ENCODE results near the gene PRPF6.

The PRPF6 gene

GRCh38 chr20:63963784-63964301 is 17.1 kb upstream of the PRPF6 start:
- WGBS (ENCODE audit: insufficient coverage): 97% methylated on average over 15 of the region's 16 CpGs
- DNase-seq: no peak
- Histone ChIP-seq H3K4me3 (ENCODE audit: control insufficient read depth in 1 of 7, extremely low read depth in 1 of 7, insufficient read depth in 4 of 7, low read depth in 2 of 7, low read length in 6 of 7) (no peak overlapping the region), H3K36me3 (ENCODE audit: control insufficient read depth in 4 of 4, insufficient read depth in 4 of 4, low read length in 3 of 4) (peaks cover 13 to 79% (median 56%) of the 10 kb centered on the region in 4 experiments), H3K27ac (ENCODE audit: insufficient read depth in 1 of 2, low read depth in 1 of 2, low read length in 2 of 2, poor library complexity in 1 of 2, severe bottlenecking in 2 of 2) (no peak overlapping the region), H3K27me3 (replicated peaks in 2 of 5; ENCODE audit: control insufficient read depth in 4 of 5, insufficient read depth in 5 of 5, low read length in 4 of 5) (no peaks in the 10 kb centered on the region), H3K4me1 (ENCODE audit: control extremely low read depth in 1 of 4, control insufficient read depth in 4 of 4, insufficient read depth in 4 of 4, low read length in 3 of 4) (peaks cover 0 to 14% (median 10%) of the 10 kb centered on the region in 4 experiments), H3K9me3 (ENCODE audit: control extremely low read depth in 1 of 5, control insufficient read depth in 4 of 5, insufficient read depth in 2 of 5, low read depth in 1 of 5, low read length in 4 of 5) (peaks cover 0 to 16% (median 0%) of the 10 kb centered on the region in 5 experiments)
- ChIA-PET POLR2A (no interaction called here), CTCF (interaction anchor here (0.6 to 1.2 kb wide), 3 partner anchors 10 to 17 kb away, joined by 3 to 4 read pairs (median 3); partner anchors contain the start of gene PRPF6)

GRCh38 chr20:63964412-63964811 is 16.5 kb upstream of the PRPF6 start:
- Histone ChIP-seq H3K27me3 (replicated peaks in 2 of 5; ENCODE audit: control insufficient read depth in 4 of 5, insufficient read depth in 5 of 5, low read length in 4 of 5) (no peaks in the 10 kb centered on the region), H3K4me3 (ENCODE audit: control insufficient read depth in 1 of 7, extremely low read depth in 1 of 7, insufficient read depth in 4 of 7, low read depth in 2 of 7, low read length in 6 of 7) (no peak overlapping the region), H3K36me3 (ENCODE audit: control insufficient read depth in 4 of 4, insufficient read depth in 4 of 4, low read length in 3 of 4) (peaks cover 12 to 74% (median 52%) of the 10 kb centered on the region in 4 experiments), H3K27ac (ENCODE audit: insufficient read depth in 1 of 2, low read depth in 1 of 2, low read length in 2 of 2, poor library complexity in 1 of 2, severe bottlenecking in 2 of 2) (no peak overlapping the region), H3K9me3 (ENCODE audit: control extremely low read depth in 1 of 5, control insufficient read depth in 4 of 5, insufficient read depth in 2 of 5, low read depth in 1 of 5, low read length in 4 of 5) (peaks cover 0 to 16% (median 0%) of the 10 kb centered on the region in 5 experiments), H3K4me1 (ENCODE audit: control extremely low read depth in 1 of 4, control insufficient read depth in 4 of 4, insufficient read depth in 4 of 4, low read length in 3 of 4) (peaks cover 0 to 17% (median 14%) of the 10 kb centered on the region in 4 experiments)
- DNase-seq: no peak
- CTCF ChIA-PET: interaction anchor here (0.6 to 1.2 kb wide), 3 partner anchors 9 to 16 kb away, joined by 3 to 4 read pairs (median 3); partner anchors contain the start of gene PRPF6
- POLR2A ChIA-PET: no interaction called here
- 98% methylated on average over 12 of the region's 16 CpGs for WGBS (ENCODE audit: insufficient coverage)

GRCh38 chr20:63966172-63966943 is 14.6 kb upstream of the PRPF6 start:
- no peak for DNase-seq
- Histone ChIP-seq H3K4me3 (ENCODE audit: control insufficient read depth in 1 of 7, extremely low read depth in 1 of 7, insufficient read depth in 4 of 7, low read depth in 2 of 7, low read length in 6 of 7) (peak overlapping the region in 1 of 7 experiments; percentile 5), H3K4me1 (ENCODE audit: control extremely low read depth in 1 of 4, control insufficient read depth in 4 of 4, insufficient read depth in 4 of 4, low read length in 3 of 4) (peaks cover 0 to 24% (median 19%) of the 10 kb centered on the region in 4 experiments), H3K9me3 (ENCODE audit: control extremely low read depth in 1 of 5, control insufficient read depth in 4 of 5, insufficient read depth in 2 of 5, low read depth in 1 of 5, low read length in 4 of 5) (peaks cover 0 to 16% (median 0%) of the 10 kb centered on the region in 5 experiments), H3K27ac (ENCODE audit: insufficient read depth in 1 of 2, low read depth in 1 of 2, low read length in 2 of 2, poor library complexity in 1 of 2, severe bottlenecking in 2 of 2) (no peak overlapping the region), H3K36me3 (ENCODE audit: control insufficient read depth in 4 of 4, insufficient read depth in 4 of 4, low read length in 3 of 4) (peaks cover 10 to 61% (median 43%) of the 10 kb centered on the region in 4 experiments), H3K27me3 (replicated peaks in 2 of 5; ENCODE audit: control insufficient read depth in 4 of 5, insufficient read depth in 5 of 5, low read length in 4 of 5) (no peaks in the 10 kb centered on the region)
- POLR2A ChIA-PET: no interaction called here
- CTCF ChIA-PET: interaction anchor here (1.7 kb wide), 1 partner anchor 14 kb away, joined by 6 read pairs; the partner anchor contains the start of gene SAMD10
- 96% methylated on average over 25 of the region's 27 CpGs for WGBS (ENCODE audit: insufficient coverage)

GRCh38 chr20:63966944-63967322 is 14.0 kb upstream of the PRPF6 start:
- H3K9me3 ChIP-seq (ENCODE audit: control extremely low read depth in 1 of 5, control insufficient read depth in 4 of 5, insufficient read depth in 2 of 5, low read depth in 1 of 5, low read length in 4 of 5): peaks cover 0 to 16% (median 0%) of the 10 kb centered on the region in 5 experiments
- peaks cover 0 to 24% (median 20%) of the 10 kb centered on the region in 4 experiments for H3K4me1 ChIP-seq (ENCODE audit: control extremely low read depth in 1 of 4, control insufficient read depth in 4 of 4, insufficient read depth in 4 of 4, low read length in 3 of 4)
- H3K36me3 ChIP-seq (ENCODE audit: control insufficient read depth in 4 of 4, insufficient read depth in 4 of 4, low read length in 3 of 4): peaks cover 10 to 56% (median 39%) of the 10 kb centered on the region in 4 experiments
- H3K27ac ChIP-seq (ENCODE audit: insufficient read depth in 1 of 2, low read depth in 1 of 2, low read length in 2 of 2, poor library complexity in 1 of 2, severe bottlenecking in 2 of 2): no peak overlapping the region
- CTCF ChIA-PET: interaction anchor here (1.7 kb wide), 1 partner anchor 13 kb away, joined by 6 read pairs; the partner anchor contains the start of gene SAMD10
- DNase-seq: no peak
- H3K4me3 ChIP-seq (ENCODE audit: control insufficient read depth in 1 of 7, extremely low read depth in 1 of 7, insufficient read depth in 4 of 7, low read depth in 2 of 7, low read length in 6 of 7): no peak overlapping the region
- no peaks in the 10 kb centered on the region for H3K27me3 ChIP-seq (replicated peaks in 2 of 5; ENCODE audit: control insufficient read depth in 4 of 5, insufficient read depth in 5 of 5, low read length in 4 of 5)
- POLR2A ChIA-PET: no interaction called here
- WGBS (ENCODE audit: insufficient coverage): 97% methylated on average over 11 of the region's 13 CpGs

- Histone ChIP-seq H3K27ac (ENCODE audit: insufficient read depth in 1 of 2, low read depth in 1 of 2, low read length in 2 of 2, poor library complexity in 1 of 2, severe bottlenecking in 2 of 2) (no peak overlapping the region), H3K27me3 (replicated peaks in 2 of 5; ENCODE audit: control insufficient read depth in 4 of 5, insufficient read depth in 5 of 5, low read length in 4 of 5) (no peaks in the 10 kb centered on the region), H3K4me1 (ENCODE audit: control extremely low read depth in 1 of 4, control insufficient read depth in 4 of 4, insufficient read depth in 4 of 4, low read length in 3 of 4) (peaks cover 0 to 29% (median 23%) of the 10 kb centered on the region in 4 experiments), H3K4me3 (ENCODE audit: control insufficient read depth in 1 of 7, extremely low read depth in 1 of 7, insufficient read depth in 4 of 7, low read depth in 2 of 7, low read length in 6 of 7) (no peak overlapping the region), H3K9me3 (ENCODE audit: control extremely low read depth in 1 of 5, control insufficient read depth in 4 of 5, insufficient read depth in 2 of 5, low read depth in 1 of 5, low read length in 4 of 5) (peaks cover 0 to 16% (median 0%) of the 10 kb centered on the region in 5 experiments), H3K36me3 (ENCODE audit: control insufficient read depth in 4 of 4, insufficient read depth in 4 of 4, low read length in 3 of 4) (peaks cover 8 to 50% (median 33%) of the 10 kb centered on the region in 4 experiments)
- CTCF ChIA-PET: interaction anchor here (0.6 to 1.7 kb wide), 2 partner anchors 12 to 61 kb away, joined by 3 to 6 read pairs; partner anchors contain the start of gene SAMD10
- no peak for DNase-seq
- 89% methylated on average over 26 of the region's 28 CpGs for WGBS (ENCODE audit: insufficient coverage)
- POLR2A ChIA-PET: no interaction called here
These were observed 13.4 kb upstream of the PRPF6 start for GRCh38 chr20:63967330-63968135.

- no peak for DNase-seq
- Histone ChIP-seq H3K36me3 (ENCODE audit: control insufficient read depth in 4 of 4, insufficient read depth in 4 of 4, low read length in 3 of 4) (peaks cover 8 to 42% (median 27%) of the 10 kb centered on the region in 4 experiments), H3K4me3 (ENCODE audit: control insufficient read depth in 1 of 7, extremely low read depth in 1 of 7, insufficient read depth in 4 of 7, low read depth in 2 of 7, low read length in 6 of 7) (peak overlapping the region in 6 of 7 experiments; percentile 37 to 86 (median 79)), H3K27ac (ENCODE audit: insufficient read depth in 1 of 2, low read depth in 1 of 2, low read length in 2 of 2, poor library complexity in 1 of 2, severe bottlenecking in 2 of 2) (peak overlapping the region; percentile 54 to 83), H3K9me3 (ENCODE audit: control extremely low read depth in 1 of 5, control insufficient read depth in 4 of 5, insufficient read depth in 2 of 5, low read depth in 1 of 5, low read length in 4 of 5) (peaks cover 0 to 16% (median 0%) of the 10 kb centered on the region in 5 experiments), H3K27me3 (replicated peaks in 2 of 5; ENCODE audit: control insufficient read depth in 4 of 5, insufficient read depth in 5 of 5, low read length in 4 of 5) (no peaks in the 10 kb centered on the region), H3K4me1 (ENCODE audit: control extremely low read depth in 1 of 4, control insufficient read depth in 4 of 4, insufficient read depth in 4 of 4, low read length in 3 of 4) (peaks cover 0 to 29% (median 23%) of the 10 kb centered on the region in 4 experiments)
- whole genome bisulfite sequencing (ENCODE audit: insufficient coverage): 72% methylated on average over 13 of the region's 14 CpGs
- POLR2A ChIA-PET: no interaction called here
- CTCF ChIA-PET: interaction anchor here (0.6 to 1.7 kb wide), 2 partner anchors 12 to 62 kb away, joined by 3 to 6 read pairs; partner anchors contain the start of gene SAMD10
These were observed 12.6 kb upstream of the PRPF6 start for GRCh38 chr20:63968136-63968927.

Measured in common myeloid progenitor, CD34-positive (primary cell).